GM06990 (cell line): ENCODE measurements around the gene ZNF609.

Source experiments
- DNase-seq: peaks from one replicate; pipeline ENCODE4 v3.0.0-alpha.2; 2011; ENCODE audit not compliant: insufficient read length; ENCODE audit errors: extremely low read depth
- H3K27me3 ChIP-seq: replicated peaks from 2 replicates; pipeline ENCODE4 v1.6.0; 2011; ENCODE audit warnings: low read length; ENCODE audit not compliant: control insufficient read depth, insufficient read depth
- H3K36me3 ChIP-seq: 2 replicates; pipeline ENCODE4 v1.5.1; 2011; ENCODE audit warnings: low read length; ENCODE audit not compliant: control insufficient read depth, insufficient read depth
- H3K4me3 ChIP-seq: replicated peaks from 2 replicates; pipeline ENCODE4 v1.5.1; 2011; ENCODE audit warnings: low read depth, mild to moderate bottlenecking, control low read depth, low read length
- TF ChIP-seq, protein P1 (sequence below): IDR thresholded peaks from 2 replicates; pipeline ENCODE4 v1.5.1; 2011; ENCODE audit warnings: low read length, control low read depth, mild to moderate bottlenecking, inconsistent platforms; ENCODE audit not compliant: insufficient read depth, poor library complexity, severe bottlenecking

The ZNF609 gene

GRCh38 chr15:64682255-64682654 lies 221.9 kb downstream of the ZNF609 start:
- Histone ChIP-seq H3K27me3 (no peaks in the 10 kb centered on the region), H3K4me3 (no peak overlapping the region), H3K36me3 (peaks cover 38% of the 10 kb centered on the region)
- no peak for DNase-seq
- TF ChIP-seq, protein P1, sequence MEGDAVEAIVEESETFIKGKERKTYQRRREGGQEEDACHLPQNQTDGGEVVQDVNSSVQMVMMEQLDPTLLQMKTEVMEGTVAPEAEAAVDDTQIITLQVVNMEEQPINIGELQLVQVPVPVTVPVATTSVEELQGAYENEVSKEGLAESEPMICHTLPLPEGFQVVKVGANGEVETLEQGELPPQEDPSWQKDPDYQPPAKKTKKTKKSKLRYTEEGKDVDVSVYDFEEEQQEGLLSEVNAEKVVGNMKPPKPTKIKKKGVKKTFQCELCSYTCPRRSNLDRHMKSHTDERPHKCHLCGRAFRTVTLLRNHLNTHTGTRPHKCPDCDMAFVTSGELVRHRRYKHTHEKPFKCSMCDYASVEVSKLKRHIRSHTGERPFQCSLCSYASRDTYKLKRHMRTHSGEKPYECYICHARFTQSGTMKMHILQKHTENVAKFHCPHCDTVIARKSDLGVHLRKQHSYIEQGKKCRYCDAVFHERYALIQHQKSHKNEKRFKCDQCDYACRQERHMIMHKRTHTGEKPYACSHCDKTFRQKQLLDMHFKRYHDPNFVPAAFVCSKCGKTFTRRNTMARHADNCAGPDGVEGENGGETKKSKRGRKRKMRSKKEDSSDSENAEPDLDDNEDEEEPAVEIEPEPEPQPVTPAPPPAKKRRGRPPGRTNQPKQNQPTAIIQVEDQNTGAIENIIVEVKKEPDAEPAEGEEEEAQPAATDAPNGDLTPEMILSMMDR: no peak

GRCh38 chr15:64683378-64683777 lies 223.0 kb downstream of the ZNF609 start:
- TF ChIP-seq, protein P1: no peak
- peaks cover 43% of the 10 kb centered on the region for H3K36me3 ChIP-seq
- DNase-seq: no peak
- H3K27me3 ChIP-seq: no peaks in the 10 kb centered on the region
- no peak overlapping the region for H3K4me3 ChIP-seq

GRCh38 chr15:64685230-64685888 lies 225.0 kb downstream of the ZNF609 start:
- no peak overlapping the region for H3K4me3 ChIP-seq
- DNase-seq: no peak
- peaks cover 45% of the 10 kb centered on the region for H3K36me3 ChIP-seq
- TF ChIP-seq, protein P1: no peak
- no peaks in the 10 kb centered on the region for H3K27me3 ChIP-seq

GRCh38 chr15:64686130-64686735 lies 225.9 kb downstream of the ZNF609 start:
- TF ChIP-seq, protein P1: peak; percentile 70
- peaks cover 48% of the 10 kb centered on the region for H3K36me3 ChIP-seq
- H3K27me3 ChIP-seq: no peaks in the 10 kb centered on the region
- no peak overlapping the region for H3K4me3 ChIP-seq
- no peak for DNase-seq

DNA sequence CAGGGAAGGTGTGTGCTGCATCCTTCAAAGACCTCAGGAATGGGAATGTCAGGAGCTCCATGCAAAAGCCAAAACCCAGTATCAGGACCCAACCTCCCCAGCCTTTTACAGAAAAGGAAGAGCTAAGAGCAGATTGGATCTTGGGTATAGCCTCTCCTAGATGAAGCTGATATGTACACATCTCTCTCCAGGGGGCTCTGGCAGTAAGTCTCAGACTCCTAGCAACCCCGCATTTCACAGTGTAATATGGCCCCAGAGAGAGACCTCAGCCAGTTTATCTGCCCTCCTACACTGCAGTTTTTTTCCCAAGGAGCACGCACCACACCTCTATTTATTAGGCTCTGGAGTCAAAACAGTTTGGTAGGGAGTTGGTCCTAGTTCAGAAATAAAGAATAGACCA lies 226.8 kb downstream of the ZNF609 start:
- TF ChIP-seq, protein P1: no peak
- no peak overlapping the region for H3K4me3 ChIP-seq
- H3K27me3 ChIP-seq: no peaks in the 10 kb centered on the region
- H3K36me3 ChIP-seq: peaks cover 41% of the 10 kb centered on the region
- no peak for DNase-seq

GRCh38 chr15:64687688-64688087 lies 227.3 kb downstream of the ZNF609 start:
- Histone ChIP-seq H3K4me3 (no peak overlapping the region), H3K36me3 (peaks cover 40% of the 10 kb centered on the region), H3K27me3 (no peaks in the 10 kb centered on the region)
- no peak for DNase-seq
- TF ChIP-seq, protein P1: no peak
